ENCODE measurements around the gene GLT6D1.
"Not testable (repeated sequence)": the region's sequence is repeated elsewhere in the genome, so short reads cannot be mapped to it uniquely, and the experiment has no call there.

Gene GLT6D1

DNA sequence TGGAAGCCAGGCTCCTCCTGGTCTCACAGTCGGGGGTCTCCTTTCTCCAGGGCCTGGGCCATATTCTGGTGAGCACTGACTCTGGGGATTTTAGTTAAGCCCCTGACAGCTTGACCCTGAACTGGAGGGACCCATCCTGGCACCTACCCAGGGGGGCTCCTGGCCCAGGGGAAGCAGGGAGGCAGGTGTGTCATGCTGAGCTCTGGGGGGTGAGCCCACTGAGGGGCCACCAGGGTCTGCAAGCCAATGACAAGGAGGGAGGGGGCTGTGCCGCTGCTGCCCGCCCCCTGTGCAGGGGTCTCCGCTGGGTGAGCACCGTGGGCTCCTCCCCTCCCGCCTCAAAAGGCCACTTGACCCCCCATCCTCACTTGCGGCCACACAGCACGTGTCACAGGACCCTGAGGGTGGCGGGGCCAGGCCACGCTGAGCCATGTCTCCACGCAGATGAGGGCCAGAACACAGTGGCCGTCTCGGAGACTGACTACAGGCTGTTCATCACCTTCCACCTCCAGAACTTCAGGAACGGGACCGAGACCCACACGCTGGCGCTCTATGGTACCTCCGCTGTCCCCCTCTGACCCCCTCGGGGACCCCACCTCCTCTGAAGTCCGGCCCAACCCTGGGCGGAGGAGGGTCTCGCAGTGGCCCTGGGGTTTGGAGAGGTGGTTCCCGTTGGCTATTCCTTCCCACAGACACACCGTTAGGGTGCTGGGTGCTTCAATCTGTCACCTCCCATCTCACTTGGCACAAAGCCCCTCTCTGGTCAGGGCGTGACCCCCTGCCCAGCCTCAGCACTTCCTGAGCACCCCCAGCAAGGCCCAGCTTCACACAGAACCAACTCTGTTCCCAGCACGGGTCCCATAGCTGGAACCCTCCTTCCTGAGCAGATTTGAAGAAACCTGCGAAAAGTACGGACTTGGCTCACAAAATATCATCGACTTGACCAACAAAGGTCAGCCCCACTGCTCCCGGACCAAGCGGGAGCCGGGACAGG, 25.8 kb upstream of the GLT6D1 start:
- no peak for DNase-seq

DNA sequence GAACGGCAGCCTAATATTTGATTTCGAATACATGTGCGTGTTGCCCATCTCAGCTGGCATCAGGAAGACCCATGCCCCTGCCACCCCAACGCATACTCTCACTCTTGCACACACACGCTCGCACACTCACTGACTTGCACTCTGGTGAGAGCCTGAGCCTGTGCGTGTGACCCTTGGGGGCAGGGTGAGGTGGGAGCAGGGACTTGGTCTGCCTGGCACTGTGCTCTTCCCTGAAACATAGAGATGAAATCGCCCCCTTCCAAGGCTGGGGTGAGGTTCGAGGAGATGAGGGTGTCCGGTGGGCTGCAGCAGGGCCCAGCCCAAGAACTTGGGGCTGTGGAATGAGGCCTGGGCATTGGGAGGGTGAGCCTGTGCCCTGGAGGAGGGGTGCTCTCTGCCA, 24.9 kb upstream of the GLT6D1 start:
- no peak for DNase-seq

DNA sequence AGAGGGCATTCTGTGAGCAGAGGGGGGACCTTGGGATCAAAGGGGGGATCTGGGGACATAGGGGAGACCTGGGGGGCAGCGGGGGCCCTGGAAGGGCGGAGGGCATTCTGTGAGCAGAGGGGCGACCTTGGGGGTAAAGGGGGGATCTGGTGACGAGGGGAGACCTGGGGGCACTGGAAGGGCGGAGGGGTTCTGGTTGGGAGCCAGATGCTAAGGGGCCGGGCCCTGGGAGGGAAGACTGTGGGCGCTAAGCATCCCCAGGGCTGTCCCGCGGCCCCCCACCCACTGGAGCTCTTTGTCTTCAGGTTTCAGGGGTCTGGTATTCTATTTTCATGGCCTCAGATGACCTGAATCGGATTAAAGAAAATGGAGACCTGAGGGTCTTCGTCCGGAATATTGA, 24.5 kb upstream of the GLT6D1 start:
- no peak for DNase-seq

DNA sequence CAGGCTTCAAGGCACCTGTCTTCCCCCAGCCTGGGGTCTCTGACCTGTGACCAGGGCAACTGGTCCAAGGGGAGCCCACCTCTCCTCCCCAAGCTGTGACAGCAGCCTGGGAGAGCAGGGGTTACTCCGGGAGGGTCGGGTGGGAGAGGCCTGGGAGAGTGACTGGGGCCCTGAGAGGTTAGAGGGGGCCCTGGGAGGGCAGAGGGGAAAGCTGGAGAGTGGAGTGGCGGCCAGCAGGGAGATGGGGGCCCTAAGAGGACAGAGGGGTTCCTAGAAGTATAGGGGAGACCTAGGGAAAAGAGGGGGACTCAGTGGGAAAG, 24.1 kb upstream of the GLT6D1 start:
- no peak for DNase-seq

DNA sequence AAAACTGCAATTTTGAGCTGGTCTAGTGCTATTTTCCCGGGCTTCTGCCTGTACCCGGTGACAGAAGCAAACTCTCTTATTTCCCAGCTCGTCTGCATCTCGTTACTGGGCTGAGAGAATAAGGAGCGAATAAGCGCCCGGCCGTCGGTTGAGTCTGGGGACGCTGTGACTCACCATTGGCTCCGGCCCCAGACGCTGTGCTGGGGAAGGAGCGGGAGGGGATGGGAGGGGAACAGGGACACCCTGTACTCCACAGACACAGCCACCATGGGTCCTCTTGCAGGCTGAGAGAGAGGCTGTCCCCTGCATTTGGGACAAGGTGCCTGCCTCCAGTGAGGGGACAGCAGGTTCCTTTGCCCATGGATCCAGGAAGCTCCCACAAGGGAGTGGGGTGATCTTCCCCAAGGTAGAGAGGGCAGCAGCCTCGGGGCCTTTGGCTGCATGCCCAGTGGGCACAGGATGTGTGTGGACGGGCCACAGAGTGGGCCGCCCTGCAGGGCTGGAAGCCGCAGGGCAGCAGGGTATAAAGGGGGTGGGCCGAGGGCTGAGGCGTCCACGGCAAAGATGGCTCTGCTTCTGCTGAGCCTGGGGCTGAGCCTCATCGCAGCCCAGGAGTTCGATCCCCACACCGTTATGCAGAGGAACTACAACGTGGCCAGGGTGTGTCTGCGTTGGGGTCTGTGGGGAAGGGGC, 23.6 kb upstream of the GLT6D1 start, which contains the start of gene LCN9:
LCN9 (plus strand) TSS at position 552 of the 693 bp plus-strand sequence; CDS start at position 565, 13 bp downstream.
- DNase-seq, result no peak

DNA sequence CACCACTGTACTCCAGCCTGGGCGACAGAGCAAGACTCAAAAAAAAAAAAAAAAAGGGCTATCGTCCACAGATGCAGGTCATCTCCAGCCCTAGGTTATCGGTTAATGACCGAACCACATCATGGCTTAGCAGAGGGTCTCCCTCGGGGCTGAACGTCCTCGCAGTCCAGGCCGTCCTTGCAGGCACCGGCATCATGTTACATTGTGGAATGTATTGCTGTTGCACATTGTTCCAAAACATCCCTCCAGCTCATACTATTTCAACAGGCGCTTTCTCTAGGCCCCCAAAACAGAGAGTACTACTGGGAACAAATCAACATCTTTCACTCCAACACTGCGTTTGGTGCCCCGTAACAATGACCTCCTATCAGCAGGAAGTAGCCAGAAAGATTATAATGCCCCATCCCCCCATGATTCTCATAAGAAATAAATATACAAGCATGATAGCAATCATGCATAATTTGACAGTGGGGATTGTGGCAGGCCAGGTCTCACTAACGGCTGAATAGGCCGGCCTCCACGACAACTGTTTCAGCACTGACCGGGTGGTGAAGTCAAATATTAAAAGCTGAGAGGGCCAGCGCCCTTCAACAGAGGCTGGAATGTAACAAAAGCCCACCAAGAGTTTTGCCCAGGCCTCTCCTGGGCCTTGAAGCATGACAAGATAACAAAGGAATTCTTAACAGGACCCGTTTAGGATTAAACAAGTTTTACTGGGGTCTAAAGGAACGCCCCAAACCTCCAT, 22.6 kb upstream of the GLT6D1 start:
- DNase-seq, result no peak

DNA sequence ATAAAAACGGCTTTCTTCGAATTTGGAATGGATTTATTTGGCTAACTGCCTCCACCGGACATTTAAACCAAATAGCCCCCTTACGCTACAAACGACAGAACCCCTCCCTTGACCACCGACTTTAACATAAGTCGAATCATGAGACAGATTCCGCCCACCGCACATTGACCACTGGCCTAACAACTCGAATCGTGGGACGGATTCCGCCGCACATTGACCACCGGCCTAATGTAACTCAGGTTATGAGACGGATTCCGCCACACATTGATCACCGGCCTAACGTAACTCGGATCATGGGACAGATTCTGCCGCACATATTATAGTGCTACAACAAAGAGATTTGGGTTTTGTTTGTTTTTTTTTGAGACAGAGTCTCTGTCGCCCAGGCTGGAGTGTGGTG, 21.1 kb upstream of the GLT6D1 start:
- no peak for DNase-seq

DNA sequence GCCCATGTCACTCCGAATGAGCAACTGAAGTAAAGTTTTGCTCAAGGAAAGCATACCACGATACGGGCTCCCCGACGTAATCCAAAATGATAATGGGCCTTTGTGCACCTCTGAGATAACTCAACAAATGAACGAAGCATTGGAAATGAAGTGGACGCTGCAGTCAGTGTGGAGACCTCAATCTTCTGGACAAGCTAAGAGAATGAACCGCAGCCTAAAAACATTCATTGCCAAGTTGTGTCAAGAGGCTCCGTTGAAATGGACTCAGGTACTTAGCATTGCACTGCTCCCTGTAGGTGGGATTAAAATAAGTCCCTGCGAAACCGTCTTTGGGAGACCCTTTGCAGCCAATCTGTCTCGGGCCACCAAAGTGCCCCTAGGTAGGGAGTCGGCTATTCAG, 19.9 kb upstream of the GLT6D1 start:
- DNase-seq, result no peak

DNA sequence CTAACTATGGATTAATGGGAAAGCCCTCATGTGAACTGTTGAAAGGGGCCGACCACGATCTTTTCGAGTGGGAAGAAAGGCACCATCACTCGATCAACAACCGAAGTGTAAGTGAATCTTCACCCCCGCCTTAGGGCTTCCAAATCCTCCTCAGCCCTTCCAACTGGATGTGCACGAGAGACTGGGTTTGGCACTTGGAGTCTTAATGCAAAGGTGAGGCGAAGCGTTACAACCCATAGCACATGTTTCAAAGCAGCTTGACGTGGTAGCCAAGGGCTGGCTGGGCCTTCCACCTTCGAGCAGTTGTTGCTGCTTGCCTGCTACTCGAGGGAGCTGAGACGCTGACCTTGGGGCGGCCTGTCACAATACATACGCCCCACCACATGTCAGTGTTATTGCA, 18.1 kb upstream of the GLT6D1 start:
- no peak for DNase-seq

DNA sequence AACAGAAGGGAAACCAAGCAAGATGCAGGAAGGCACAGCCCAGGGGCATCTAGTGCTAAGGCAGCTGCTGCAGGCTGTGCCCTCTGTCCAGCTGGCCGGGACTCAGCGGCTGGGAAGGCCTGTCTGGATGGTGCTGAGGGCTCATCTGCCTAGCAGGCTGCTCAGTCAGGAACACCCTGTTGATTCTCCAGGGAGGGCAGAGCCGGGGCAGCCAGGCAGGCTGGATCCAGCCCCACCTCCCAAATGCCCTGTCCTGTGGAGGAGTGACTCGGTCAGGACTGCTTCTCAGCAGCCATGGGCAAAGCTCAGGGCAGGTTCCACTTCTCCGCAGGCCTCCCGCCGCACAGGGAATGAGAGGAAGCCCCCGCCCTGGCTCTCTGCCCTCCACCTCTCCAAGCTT, 16.0 kb upstream of the GLT6D1 start:
- DNase-seq, result no peak

DNA sequence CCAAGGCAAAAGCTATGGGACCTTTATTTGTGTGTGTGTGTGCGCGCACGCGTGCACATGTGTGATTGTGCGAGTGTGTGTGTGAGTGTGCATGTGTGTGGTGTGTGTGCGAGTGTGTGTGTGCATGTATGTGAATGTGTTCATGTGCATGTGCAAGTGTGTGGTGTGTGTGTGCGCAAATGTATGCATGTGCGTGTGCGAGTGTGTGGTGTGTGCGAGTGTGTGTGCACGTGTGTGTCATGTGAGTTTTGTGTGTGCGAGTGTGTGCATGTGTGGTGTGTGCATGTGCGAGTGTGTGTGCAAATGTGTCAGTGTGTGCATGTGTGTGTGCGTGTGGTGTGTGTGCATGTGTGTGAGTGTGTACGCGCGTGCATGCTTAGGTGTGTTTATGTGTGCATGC, 11.1 kb upstream of the GLT6D1 start:
- DNase-seq, result no peak

DNA sequence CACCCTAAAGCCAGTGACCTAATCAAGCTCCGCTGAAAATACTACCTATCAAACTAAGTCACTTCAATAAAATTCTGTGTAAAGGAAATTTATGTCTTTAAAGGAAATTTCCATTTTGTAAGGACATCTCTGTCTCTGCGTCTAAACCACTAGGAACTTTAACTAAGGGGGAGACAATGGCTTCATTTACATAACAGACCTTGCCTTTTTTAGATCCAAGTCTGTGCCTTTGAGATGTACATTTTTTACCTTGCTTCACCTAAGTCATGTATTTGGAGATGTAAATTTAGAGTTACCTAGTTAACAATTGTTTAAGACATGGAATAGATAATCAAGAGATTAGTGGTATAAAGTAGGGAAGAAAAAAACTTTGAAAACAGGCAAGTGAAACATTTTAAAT, 10.2 kb upstream of the GLT6D1 start:
- DNase-seq, result no peak

DNA sequence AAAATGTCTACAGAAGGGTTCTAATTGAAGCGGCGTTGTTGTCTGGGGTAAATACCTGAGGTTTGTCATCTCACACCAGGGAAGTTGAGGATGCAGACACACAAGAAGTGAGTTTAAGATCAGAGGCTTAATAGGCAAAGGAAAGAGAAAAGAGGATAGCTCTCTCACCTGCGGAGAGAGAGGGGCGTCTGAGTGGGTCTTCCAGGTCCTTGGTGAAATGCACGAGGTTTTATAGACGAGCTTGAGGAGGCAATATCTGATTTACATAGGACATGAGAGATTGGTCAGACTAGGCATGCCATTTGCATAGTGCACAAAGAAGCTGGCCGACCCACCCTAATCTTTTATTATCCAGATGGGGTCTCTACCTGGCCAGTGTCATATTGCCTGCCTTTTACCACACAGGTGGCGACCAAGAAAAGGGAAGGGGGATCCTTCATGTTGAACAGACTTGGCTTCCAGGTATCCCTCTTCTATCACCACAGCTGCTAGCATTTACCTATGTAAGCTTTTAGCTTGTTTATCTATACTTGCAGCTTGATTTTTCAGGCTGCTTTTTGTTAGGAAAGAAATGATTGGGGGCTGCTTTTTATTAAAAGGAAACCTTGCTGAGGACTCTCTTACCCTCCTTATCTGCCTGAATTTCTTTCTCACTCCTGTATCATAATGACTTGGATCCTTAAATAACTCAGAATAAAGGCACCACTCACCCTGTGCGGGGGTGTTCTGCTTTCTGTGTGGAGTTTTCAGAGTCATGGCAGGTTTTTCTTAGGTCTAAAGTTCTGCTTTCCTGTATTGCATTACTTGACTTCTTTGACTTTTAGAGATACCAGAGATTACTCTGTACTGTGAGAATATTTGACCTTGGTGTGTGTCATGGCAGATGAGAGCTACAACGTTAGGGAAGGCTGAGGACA, 9.4 kb upstream of the GLT6D1 start:
- DNase-seq, result no peak

DNA sequence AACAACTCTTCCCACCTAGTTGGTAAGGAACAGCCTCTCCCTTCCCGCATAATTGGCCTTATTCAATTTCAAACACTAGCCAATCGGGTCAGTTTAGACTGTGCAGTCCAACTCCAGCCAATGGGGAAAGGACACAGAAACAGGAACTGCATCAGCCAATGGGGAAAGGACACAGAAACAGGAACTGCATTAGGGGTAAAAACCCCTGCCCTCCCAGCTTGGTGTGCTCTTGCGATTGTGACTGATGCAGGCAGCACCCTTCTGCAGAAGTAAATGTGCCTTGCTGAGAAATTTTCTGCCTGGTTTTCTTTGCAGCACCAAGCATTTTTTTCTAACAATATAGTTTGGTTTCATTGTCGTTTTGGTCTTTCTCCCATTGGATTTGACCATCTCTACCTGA, 8.5 kb upstream of the GLT6D1 start:
- DNase-seq, result no peak

DNA sequence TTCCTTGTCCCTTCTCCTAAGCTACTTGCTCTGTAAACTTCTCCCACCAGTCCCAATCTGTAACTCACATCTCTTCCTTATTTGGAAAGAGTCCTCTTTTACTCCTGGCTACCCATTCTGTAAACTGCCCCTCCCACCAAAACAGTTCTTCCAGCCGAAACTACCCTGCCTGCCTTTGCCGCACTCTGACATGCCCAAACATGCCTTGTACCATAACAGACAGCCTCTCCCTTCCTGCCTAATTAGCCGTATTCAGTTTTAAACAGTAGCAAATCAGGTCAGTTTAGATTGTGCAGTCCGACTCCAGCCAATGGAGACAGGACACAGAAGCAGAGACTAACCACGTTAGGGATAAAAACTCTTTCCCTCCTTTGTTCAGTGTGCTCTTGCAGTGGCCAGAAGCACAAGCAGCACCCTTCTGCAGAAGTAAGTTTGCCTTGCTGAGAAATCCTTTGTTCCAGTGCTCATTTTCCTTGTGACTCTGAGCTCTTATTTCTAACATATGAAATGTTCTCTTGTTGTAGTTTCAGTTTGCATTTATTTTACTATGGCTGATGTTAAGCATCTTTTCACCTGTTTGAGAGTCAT, 5.4 kb upstream of the GLT6D1 start:
- DNase-seq, result no peak

DNA sequence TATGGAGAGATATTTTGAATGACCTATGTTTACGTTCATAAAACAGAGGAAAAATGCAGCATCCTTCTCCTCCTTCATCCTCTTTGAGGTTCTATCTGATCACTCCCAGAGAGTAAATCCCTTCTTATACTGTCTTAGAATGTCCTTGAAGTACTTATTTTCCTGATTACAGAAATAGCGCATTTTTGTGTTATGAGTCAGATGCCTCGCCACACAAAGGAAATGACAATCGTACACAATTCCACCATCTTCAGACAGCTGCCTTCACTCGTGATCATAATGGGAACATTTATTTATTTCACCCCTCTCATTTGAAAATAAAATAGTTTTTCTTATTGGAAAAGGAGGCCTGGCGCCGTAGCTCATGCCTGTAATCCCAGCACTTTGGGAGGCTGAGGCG, 2.4 kb upstream of the GLT6D1 start:
- no peak for DNase-seq

DNA sequence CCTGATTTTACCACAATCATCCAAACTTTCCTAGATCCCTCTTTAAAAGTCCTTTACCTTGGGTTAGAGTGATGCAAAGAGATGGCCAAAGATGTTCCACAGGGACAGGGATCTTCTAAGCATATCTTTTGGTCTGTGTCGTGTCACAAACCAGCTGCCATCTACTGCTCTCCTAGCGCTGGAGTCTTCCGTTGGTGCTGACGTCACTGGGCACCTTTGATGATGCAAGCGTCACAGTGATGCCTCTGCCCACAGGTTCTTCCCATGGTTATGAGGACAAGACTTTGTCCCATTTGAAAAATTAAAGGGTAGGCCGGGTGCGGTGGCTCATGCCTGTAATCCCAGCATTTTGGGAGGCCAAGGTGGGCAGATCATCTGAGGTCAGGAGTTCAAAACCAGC, 1.7 kb upstream of the GLT6D1 start:
- DNase-seq, result no peak

DNA sequence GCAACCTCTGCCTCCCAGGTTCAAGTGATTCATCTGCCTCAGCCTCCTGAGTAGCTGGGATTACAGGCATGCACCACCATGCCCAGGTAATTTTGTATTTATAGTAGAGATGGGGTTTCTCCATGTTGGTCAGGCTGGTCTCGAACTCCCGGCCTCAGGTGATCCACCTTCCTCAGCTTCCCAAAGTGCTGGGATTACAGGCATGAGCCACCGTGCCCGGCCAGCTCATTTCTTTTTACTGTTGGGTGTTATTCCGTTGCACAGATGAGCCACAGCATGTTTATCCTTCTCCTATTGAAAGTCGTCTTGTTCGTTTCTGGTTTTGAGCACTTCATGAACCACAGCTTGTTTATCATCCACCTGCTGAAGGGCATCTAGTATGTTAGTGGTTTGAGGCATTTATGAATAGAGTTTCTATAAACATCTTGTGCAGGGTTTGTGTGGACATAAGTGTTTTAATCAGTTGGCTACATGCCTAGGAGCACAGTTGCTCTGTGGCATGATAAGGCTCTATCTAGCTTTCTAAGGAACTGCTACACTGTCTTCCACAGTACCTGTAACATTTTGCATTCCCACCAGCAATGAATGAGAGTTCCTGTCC, 2.3 kb downstream of the GLT6D1 start:
- DNase-seq, result not testable (repeated sequence)

DNA sequence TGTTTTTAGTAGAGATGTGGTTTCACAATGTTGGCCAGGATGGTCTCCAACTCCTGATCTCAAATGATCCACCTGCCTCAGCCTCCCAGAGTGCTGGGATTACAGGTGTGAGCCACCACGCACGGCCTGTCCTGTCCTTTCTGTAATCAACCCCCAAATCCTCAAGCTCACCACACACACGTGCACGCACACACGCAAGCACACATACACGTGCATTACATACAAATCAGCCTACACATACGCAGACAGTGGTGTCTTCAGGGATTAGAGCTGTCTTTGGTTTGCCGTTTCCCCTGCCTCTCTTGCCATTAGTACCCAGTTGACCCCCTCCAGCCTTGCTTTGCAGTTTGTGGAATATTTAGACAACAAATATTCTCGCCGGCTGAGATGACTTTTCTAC, 6.5 kb downstream of the GLT6D1 start:
- no peak for DNase-seq

DNA sequence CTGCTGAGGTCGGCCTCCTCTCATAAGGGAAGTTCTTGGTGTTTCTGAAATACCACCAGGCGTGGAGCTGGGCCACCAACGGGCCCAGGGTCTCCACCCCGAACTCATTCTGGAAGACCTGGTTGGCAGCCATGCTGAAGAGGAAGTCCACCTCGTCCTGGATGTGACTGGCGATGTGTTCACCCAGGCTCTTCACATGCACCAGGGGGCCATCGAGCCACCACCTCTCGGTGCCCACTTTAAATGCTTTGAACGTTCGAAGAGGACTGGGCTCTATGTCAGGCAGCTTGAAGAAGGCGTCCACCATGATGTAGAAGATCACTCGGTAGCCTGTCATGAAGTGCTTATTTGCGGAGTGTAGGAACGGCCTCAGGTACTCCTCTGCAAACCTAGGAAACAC, 15.1 kb downstream of the GLT6D1 start:
- no peak for DNase-seq

DNA sequence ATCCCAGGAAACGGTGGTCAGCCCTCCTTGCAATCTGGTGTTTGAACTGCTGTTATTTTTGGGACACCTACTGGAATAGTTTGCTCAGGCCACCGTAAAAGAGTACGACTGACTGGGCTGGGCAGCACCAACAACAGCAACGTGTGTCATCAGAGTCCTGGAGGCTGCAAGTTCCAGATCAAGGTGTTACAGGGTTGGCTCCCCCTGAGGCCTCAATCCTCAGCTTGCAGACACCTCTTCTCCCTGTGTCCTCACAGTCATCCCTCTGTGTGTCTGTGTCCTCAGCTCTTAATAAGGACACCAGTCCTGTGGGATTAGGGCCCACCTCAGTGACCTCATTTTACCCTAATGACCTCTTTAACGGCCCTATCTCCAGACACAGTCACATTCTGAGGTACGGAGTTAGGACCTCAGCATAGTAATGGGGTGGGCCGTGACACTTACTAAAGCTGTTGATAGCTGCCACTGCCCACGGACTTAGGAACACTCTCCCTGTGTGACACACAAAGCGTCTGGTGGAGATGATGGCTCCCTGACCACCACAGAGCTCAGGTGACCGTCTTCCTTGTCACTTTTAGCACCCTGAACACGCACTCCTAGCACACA, 16.8 kb downstream of the GLT6D1 start:
- DNase-seq, result no peak
